HG03039 (cell line): Measurements from ENCODE around the gene EFCAB5.
"Not testable (repeated sequence)": the region's sequence is repeated elsewhere in the genome, so short reads cannot be mapped to it uniquely, and the experiment has no call there.

ENCODE experiments used
- ATAC-seq: cut with Tn5 transposase; IDR thresholded peaks from one replicate; pipeline ENCODE4 v1.9.1; 2021; ENCODE audit warnings: mild to moderate bottlenecking, moderate library complexity; ENCODE audit not compliant: unreplicated experiment

The EFCAB5 gene

GRCh38 chr17:30000755-30001257 lies 59.4 kb downstream of the EFCAB5 start:
- no peak for ATAC-seq

GRCh38 chr17:30002088-30002487 lies 60.7 kb downstream of the EFCAB5 start:
- ATAC-seq, result no peak

GRCh38 chr17:30005709-30006320 lies 64.4 kb downstream of the EFCAB5 start:
- no peak for ATAC-seq

GRCh38 chr17:30011934-30012333 lies 70.5 kb downstream of the EFCAB5 start:
- not testable (repeated sequence) for ATAC-seq

- no peak for ATAC-seq
These were observed 80.4 kb downstream of the EFCAB5 start for GRCh38 chr17:30021708-30022317.

- not testable (repeated sequence) for ATAC-seq
These were observed 83.9 kb downstream of the EFCAB5 start for GRCh38 chr17:30025325-30025724.

- ATAC-seq, result no peak
These were observed 86.2 kb downstream of the EFCAB5 start for GRCh38 chr17:30027676-30028075.

- ATAC-seq, result no peak
These were observed 89.9 kb downstream of the EFCAB5 start for GRCh38 chr17:30031214-30031869.

GRCh38 chr17:30035369-30035768 lies 93.9 kb downstream of the EFCAB5 start:
- ATAC-seq, result no peak

- ATAC-seq, result not testable (repeated sequence)
These were observed 99.5 kb downstream of the EFCAB5 start for GRCh38 chr17:30040719-30041518.

- ATAC-seq, result no peak
These were observed 100.1 kb downstream of the EFCAB5 start for GRCh38 chr17:30041551-30041950.

GRCh38 chr17:30062372-30062771 lies 120.9 kb downstream of the EFCAB5 start:
- no peak for ATAC-seq

GRCh38 chr17:30064738-30065137 lies 123.3 kb downstream of the EFCAB5 start:
- ATAC-seq, result no peak

GRCh38 chr17:30068465-30068864 lies 127.0 kb downstream of the EFCAB5 start:
- no peak for ATAC-seq

GRCh38 chr17:30074254-30074653 lies 132.8 kb downstream of the EFCAB5 start:
- ATAC-seq, result no peak

GRCh38 chr17:30074730-30075129 lies 133.3 kb downstream of the EFCAB5 start:
- no peak for ATAC-seq

GRCh38 chr17:30082773-30083172 lies 141.3 kb downstream of the EFCAB5 start:
- no peak for ATAC-seq

GRCh38 chr17:30084788-30085187 lies 143.4 kb downstream of the EFCAB5 start:
- ATAC-seq, result no peak

- no peak for ATAC-seq
These were observed 145.5 kb downstream of the EFCAB5 start for GRCh38 chr17:30086896-30087295.

GRCh38 chr17:30087431-30087830 lies 146.0 kb downstream of the EFCAB5 start:
- ATAC-seq, result not testable (repeated sequence)

- no peak for ATAC-seq
These were observed 149.8 kb downstream of the EFCAB5 start for GRCh38 chr17:30091121-30091670.
